Right atrium auricular region (tissue), 2 donors: ENCODE results near the gene CSPG5. TPM values are rescaled to one million over a fixed set of nuclear protein-coding genes. Genes with fewer than 3 reads are reported as not detected.

Experiments
- DNase-seq: peaks from one replicate; pipeline ENCODE4 v3.0.0-alpha.2; 2019; ENCODE audit warnings: low spot score
- H3K27ac ChIP-seq, 2 donors: fragments of 200-600 bp; sonication (generic); 1 replicate in 1 of 2; 2 replicates in 1 of 2; pipeline ENCODE4 v1.5.1; 2016 to 2019
- H3K27me3 ChIP-seq, 2 donors: fragments of 200-600 bp; sonication (generic); one replicate each; pipeline versions ENCODE4 v1.5.1 to v1.6.0; 2017 to 2019
- H3K36me3 ChIP-seq: fragments of 200-600 bp; sonication (generic); one replicate; pipeline ENCODE4 v1.5.1; 2016
- H3K4me1 ChIP-seq, 2 donors: fragments of 200-600 bp; sonication (generic); one replicate each; pipeline versions ENCODE4 v1.5.1 to v1.6.0; 2017 to 2019
- H3K4me3 ChIP-seq, 2 donors: fragments of 200-600 bp; sonication (generic); 1 replicate in 1 of 2; 2 replicates in 1 of 2; pipeline ENCODE4 v1.5.1; 2017 to 2019; ENCODE audit warnings: mild to moderate bottlenecking in 1 of 2, moderate library complexity in 1 of 2
- H3K9me3 ChIP-seq, 2 donors: fragments of 200-600 bp; sonication (generic); one replicate each; pipeline ENCODE4 v1.5.1; 2019
- CTCF ChIP-seq, 2 donors: fragments of 200-600 bp; sonication (generic); IDR thresholded peaks; one replicate each; pipeline ENCODE4 v1.5.1; 2019; ENCODE audit warnings: antibody characterized with exemption in 2 of 2
- total RNA-seq, 2 donors: library from RNA; depleted of rRNA; stranded (reverse); fragments of >200 nt; gene quantifications; one replicate each; pipeline ENCODE4 v1.1.0, GENCODE V29; 2016

The CSPG5 gene
- total RNA-seq, 2 donors from 2014 or later: 2.6 TPM; not detected in 1

GRCh38 chr3:47513125-47513929 lies 65.3 kb downstream of the CSPG5 start, which contains the start of gene ELP6:
TSS of gene ELP6 (minus strand) at chr3:47513712. CDS start at chr3:47513590, 122 bp downstream.
- peak in 1 of 2 donors; percentile 58 for TF ChIP-seq CTCF (IDR thresholded peaks at IDR 0.05)
- no peaks in the 10 kb centered on the region for H3K27me3 ChIP-seq
- H3K9me3 ChIP-seq: no peaks in the 10 kb centered on the region

DNA sequence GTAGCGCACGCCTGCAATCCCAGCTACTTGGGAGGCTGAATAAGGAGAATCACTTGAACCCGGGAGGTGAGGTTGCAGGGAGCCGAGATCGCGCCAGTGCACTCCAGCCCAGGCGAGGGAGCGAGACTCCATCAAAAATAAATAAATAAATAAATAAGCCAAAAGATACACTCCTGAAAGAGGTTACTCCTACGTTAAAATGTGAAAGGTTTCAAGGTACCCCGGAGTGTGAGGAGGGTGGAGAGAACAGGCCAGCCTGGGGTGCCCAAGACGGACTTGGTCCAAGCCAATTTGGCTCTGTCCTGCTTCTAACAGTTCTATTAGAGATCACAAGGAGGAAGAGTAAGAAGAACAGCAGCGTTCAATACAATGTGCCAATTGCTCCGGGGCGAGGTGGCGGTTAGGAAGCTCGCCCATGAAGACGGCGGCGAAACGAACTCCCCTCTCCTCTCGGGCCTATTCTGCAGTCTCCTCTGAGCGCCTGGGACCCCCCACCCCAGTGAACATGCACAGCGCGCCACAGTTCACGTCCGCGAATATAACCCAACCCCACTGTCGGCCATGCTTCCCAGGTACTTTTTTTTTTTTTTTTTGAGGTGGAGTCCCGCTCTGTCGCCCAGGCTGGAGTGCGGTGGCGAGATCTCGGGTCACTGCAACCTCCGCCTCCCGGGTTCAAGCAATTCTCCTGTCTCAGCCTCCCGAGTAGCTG lies 66.1 kb downstream of the CSPG5 start:
- Histone ChIP-seq H3K4me1 (peaks cover 0 to 7% of the 10 kb centered on the region in 2 donors), H3K27ac (peak overlapping the region; percentile 95 to 99), H3K36me3 (peaks cover 29% of the 10 kb centered on the region), H3K27me3 (no peaks in the 10 kb centered on the region), H3K4me3 (peak overlapping the region; percentile 72 to 78), H3K9me3 (no peaks in the 10 kb centered on the region)
- TF ChIP-seq CTCF (IDR thresholded peaks at IDR 0.05): no peak
- DNase-seq: no peak

More at GRCh38 chr3:47513125-47513929, 65.3 kb downstream of the CSPG5 start, which contains the start of gene ELP6:
- peaks cover 0 to 7% of the 10 kb centered on the region in 2 donors for H3K4me1 ChIP-seq
- peak within 1 kb of the TSS; percentile 72 to 78 for H3K4me3 ChIP-seq
- DNase-seq: peak; percentile 96
- peaks cover 25% of the 10 kb centered on the region for H3K36me3 ChIP-seq
- H3K27ac ChIP-seq: peak within 1 kb of the TSS; percentile 95 to 99

Other genes with a start within 250 kb of the CSPG5 start
- 10 to 100 TPM; 13.7 to 18.8 TPM for gene PTPN23, start 197.8 kb downstream of the CSPG5 start, total RNA-seq
- 10 to 100 TPM; 46.5 to 57.3 TPM for gene SCAP, start 102.9 kb downstream of the CSPG5 start, total RNA-seq
- 10 to 100 TPM; 14.9 to 16.7 TPM for gene ELP6, start 65.2 kb downstream of the CSPG5 start, total RNA-seq
- 10 to 100 TPM; 11.6 to 19.3 TPM for gene SMARCC1, start 203.0 kb upstream of the CSPG5 start, total RNA-seq
- 10 to 100 TPM; 47.9 to 57.6 TPM for gene DHX30, start 224.3 kb upstream of the CSPG5 start, total RNA-seq